K562 (cell line): Measurements from ENCODE around the gene BIRC7. TPM values are rescaled to one million over a fixed set of nuclear protein-coding genes. Genes with fewer than 3 reads are reported as not detected.

Experiments
- ATAC-seq: fragments of 200-7000 bp; cut with Tn5 transposase; 3 replicates; pipeline ENCODE4 v1.9.1; 2020; ENCODE audit warnings: moderate library complexity
- BruUV-seq: library from RNA; stranded (reverse); fragments of 400-500 nt; replicated peaks from 2 replicates; lab custom pipeline; 2021; lab: Mats Ljungman, UMichigan
- CTCF ChIA-PET: fragments of 300-600 bp; formaldehyde crosslinking; extraction: SDS; loops from one replicate; lab custom pipeline; 2021; ENCODE audit warnings: low intra/inter-chr PET ratio; lab: Yijun Ruan, JAX
- POLR2A ChIA-PET: fragments of 300-600, 350-650 bp; sonication (Branson Sonifier 250); formaldehyde crosslinking; extraction: SDS; loops from one replicate; lab custom pipeline; 2021; ENCODE audit warnings: antibody characterized with exemption, inconsistent platforms; lab: Yijun Ruan, JAX
- DNase-seq, 4 experiments: peaks; one replicate each; pipeline versions ENCODE4 v3.0.0 to v3.0.0-alpha.2; 2011 to 2018; ENCODE audit warnings: low spot score in 3 of 4, mixed read lengths in 3 of 4; ENCODE audit errors: extremely low read depth in 1 of 4
- FAIRE-seq: peaks from 2 replicates; lab custom pipeline; 2011; peaks lifted over from hg19 to GRCh38; lab: Jason Lieb, UNC
- H2AFZ ChIP-seq: 2 replicates; pipeline ENCODE4 v1.6.0; 2011; ENCODE audit warnings: low read depth, low read length, control low read depth, inconsistent platforms
- H3K27ac ChIP-seq: fragments of 200-600 bp; 3 replicates; pipeline ENCODE4 v1.8.0; 2011; ENCODE audit warnings: low read depth, mild to moderate bottlenecking, control low read depth, inconsistent platforms, low read length, moderate library complexity, mixed read lengths; ENCODE audit errors: extremely low read depth
- H3K27me3 ChIP-seq, 2 experiments: fragments of 300-600 bp in 1 of 2; 2 replicates in 1 of 2; 3 replicates in 1 of 2; pipeline versions ENCODE4 v1.6.0 to v1.8.0; 2011; ENCODE audit warnings: inconsistent platforms in 2 of 2, low read length in 2 of 2, mild to moderate bottlenecking in 1 of 2, mixed read lengths in 1 of 2, moderate library complexity in 1 of 2; ENCODE audit not compliant: control insufficient read depth in 2 of 2, insufficient read depth in 2 of 2
- H3K36me3 ChIP-seq: fragments of 300-600 bp; 3 replicates; pipeline ENCODE4 v1.8.0; 2011; ENCODE audit warnings: mild to moderate bottlenecking, low read length, inconsistent platforms; ENCODE audit not compliant: control insufficient read depth, insufficient read depth
- H3K4me1 ChIP-seq, 2 experiments: fragments of 200-600 bp in 1 of 2; replicated peaks in 1 of 2; 2 replicates in 1 of 2; 3 replicates in 1 of 2; pipeline versions ENCODE4 v1.5.1 to v1.8.0; 2011; ENCODE audit warnings: inconsistent platforms in 2 of 2, low read length in 2 of 2, mild to moderate bottlenecking in 1 of 2, mixed read lengths in 1 of 2, moderate library complexity in 1 of 2; ENCODE audit not compliant: control insufficient read depth in 2 of 2, insufficient read depth in 2 of 2
- H3K4me2 ChIP-seq: 2 replicates; pipeline ENCODE4 v1.6.1; 2011; ENCODE audit warnings: low read length, control low read depth, inconsistent platforms, mixed read lengths; ENCODE audit not compliant: insufficient read depth
- H3K4me3 ChIP-seq: fragments of 200-600 bp; sonication (generic), shearing (Covaris generic); 2 replicates; pipeline ENCODE4 v1.5.1; 2016; ENCODE audit warnings: control low read depth, inconsistent platforms
- H3K79me2 ChIP-seq: fragments of 200-600 bp; 3 replicates; pipeline ENCODE4 v1.8.0; 2011; ENCODE audit warnings: low read length, inconsistent platforms; ENCODE audit not compliant: control insufficient read depth, insufficient read depth
- H3K9ac ChIP-seq, 2 experiments: 2 replicates each; pipeline versions ENCODE4 v1.6.0 to v1.6.1; 2011; ENCODE audit warnings: low read depth in 2 of 2, low read length in 2 of 2, control low read depth in 1 of 2, inconsistent platforms in 1 of 2, mild to moderate bottlenecking in 1 of 2, mixed read lengths in 1 of 2; ENCODE audit not compliant: insufficient read depth in 1 of 2
- H3K9me1 ChIP-seq: one replicate; pipeline ENCODE4 v1.6.0; 2011; ENCODE audit warnings: inconsistent platforms, mild to moderate bottlenecking, low read length, moderate library complexity; ENCODE audit not compliant: control insufficient read depth, insufficient read depth
- H3K9me3 ChIP-seq: replicated peaks from 2 replicates; pipeline ENCODE4 v1.5.1; 2011; ENCODE audit warnings: low read depth, low read length, inconsistent platforms; ENCODE audit not compliant: control insufficient read depth, insufficient read depth
- H4K20me1 ChIP-seq: replicated peaks from 2 replicates; pipeline ENCODE4 v1.6.1; 2011; ENCODE audit warnings: low read length, inconsistent platforms, mixed read lengths; ENCODE audit not compliant: control insufficient read depth, insufficient read depth
- CTCF ChIP-seq, 3 experiments: IDR thresholded peaks in 2 of 3; conservative IDR thresholded peaks in 1 of 3; 2 replicates each; pipeline ENCODE4 v1.5.1; 2011 to 2012; ENCODE audit warnings: low read length in 3 of 3, mild to moderate bottlenecking in 3 of 3, control low read depth in 2 of 3, improper control_type of control experiment in 1 of 3, inconsistent platforms in 1 of 3, low read depth in 1 of 3, mixed read lengths in 1 of 3, moderate library complexity in 1 of 3; ENCODE audit not compliant: insufficient read depth in 2 of 3
- CTCFL ChIP-seq: IDR thresholded peaks from 2 replicates; pipeline ENCODE4 v1.6.1; 2011; ENCODE audit warnings: borderline replicate concordance, low read depth, mild to moderate bottlenecking, moderate library complexity, low read length; ENCODE audit not compliant: insufficient read depth, poor library complexity, severe bottlenecking
- GMEB1 ChIP-seq: fragments of 250-450 bp; sonication (Bioruptor Pico); IDR thresholded peaks from 2 replicates; pipeline ENCODE4 v1.4.0; 2020; ENCODE audit warnings: mild to moderate bottlenecking
- HNRNPL ChIP-seq: fragments of 200-400 bp; formaldehyde crosslinking; IDR thresholded peaks from 2 replicates; pipeline ENCODE4 v1.6.1; 2017; ENCODE audit warnings: low read depth, mild to moderate bottlenecking, low read length
- NFIC ChIP-seq: fragments of 450-650 bp; IDR thresholded peaks from 2 replicates; pipeline ENCODE4 v1.6.1; 2017; ENCODE audit warnings: mild to moderate bottlenecking, inconsistent platforms
- RAD21 ChIP-seq, 2 experiments: fragments of 250-450 bp in 1 of 2; fragments of 450-650 bp in 1 of 2; sonication (Bioruptor Pico) in 1 of 2; formaldehyde crosslinking in 1 of 2; IDR thresholded peaks in 1 of 2; conservative IDR thresholded peaks in 1 of 2; 2 replicates each; pipeline versions ENCODE4 v1.4.0 to v1.8.0; 2020 to 2022; ENCODE audit warnings: mild to moderate bottlenecking in 2 of 2, moderate library complexity in 1 of 2
- TRIM24 ChIP-seq, 2 experiments: fragments of 450-650 bp; IDR thresholded peaks; 2 replicates each; pipeline ENCODE4 v1.6.1; 2016
- TRIM28 ChIP-seq: fragments of 450-650 bp; IDR thresholded peaks from 2 replicates; pipeline ENCODE4 v1.6.1; 2017
- ZC3H8 ChIP-seq: fragments of 450-650 bp; IDR thresholded peaks from 2 replicates; pipeline ENCODE4 v1.6.1; 2017
- ZNF232 ChIP-seq: sonication (generic); formaldehyde crosslinking; IDR thresholded peaks from 2 replicates; pipeline ENCODE4 v1.8.0; 2022; ENCODE audit warnings: mild to moderate bottlenecking, missing genetic modification reagents
- ZNF586 ChIP-seq: fragments of 450-650 bp; formaldehyde crosslinking; conservative IDR thresholded peaks from 2 replicates; pipeline ENCODE4 v1.4.0; 2020; ENCODE audit warnings: mild to moderate bottlenecking, moderate library complexity
- WGBS: fragments of 100-300 bp; shearing (Covaris generic); methylation state at CpG from one replicate; pipeline ENCODE4 v1.1.6; 2016; ENCODE audit warnings: low coverage, mixed read lengths; ENCODE audit not compliant: insufficient coverage; ENCODE audit errors: missing lambda C conversion rate; 5-methylcytosine and 5-hydroxymethylcytosine counted together
- in situ Hi-C: fragments of 300-500 bp; cut with MboI; formaldehyde crosslinking; loops from 4 replicates; pipeline ENCODE4 v1.15.0; 2018; ENCODE audit warnings: inconsistent platforms, mixed read lengths
- intact Hi-C: fragments of 100-400 bp; cut with micrococcal nuclease; formaldehyde crosslinking; loops from 2 replicates; pipeline ENCODE4 v1.14.2; 2022
- polyA plus RNA-seq, 8 experiments: library from polyadenylated mRNA; depleted of rRNA in 4 of 8; stranded (reverse) in 5 of 8; unstranded in 3 of 8; fragments of >200 nt; fragmentation: Nextera tagmentation in 2 of 8; fragmentation: Illumina TruSeq in 1 of 8; extraction: Ambion mirVana in 2 of 8; extraction: Trizol in 1 of 8; gene quantifications; 2 replicates each; pipeline versions ENCODE4 v1.2.1 to v1.2.3, GENCODE V29; 2011 to 2014; ENCODE audit warnings: inconsistent platforms in 1 of 8, missing spikeins in 1 of 8
- total RNA-seq, 7 experiments: library from RNA; depleted of rRNA in 6 of 7; stranded (reverse); fragments of >200 nt in 6 of 7; fragmentation: Illumina TruSeq in 2 of 7; extraction: Trizol in 2 of 7; gene quantifications; 2 replicates each; pipeline versions ENCODE4 v1.2.1 to v1.2.3, GENCODE V29; 2011 to 2021; ENCODE audit warnings: low replicate concordance in 1 of 7

BIRC7 gene
- total and polyA plus RNA-seq, 9 of the 15 experiments (the other 6 are each of a cell fraction or from before 2014, with no cell fraction given): 0.14 to 0.19 (median 0.16) TPM; not detected in 5

GRCh38 chr20:63224412-63225081 is 11.2 kb upstream of the BIRC7 start:
- WGBS: 9% methylated on average over 14 of the region's 16 CpGs
- ATAC-seq: peak; percentile 85
- TF ChIP-seq ZNF586 (no peak), ZNF232 (CRISPR knock-in tag) (no peak), HNRNPL (no peak), TRIM24 (IDR thresholded peaks at IDR 0.05) (no peak), ZC3H8 (no peak), GMEB1 (CRISPR knock-in tag) (no peak), CTCF (IDR thresholded peaks at IDR 0.05 in 2 of 3, conservative IDR thresholded peaks at IDR 0.05 in 1 of 3; ENCODE audit: insufficient read depth in 2 of 3, low read depth in 1 of 3, low read length in 3 of 3) (peak; percentile 20 to 51 (median 23); a peak in 4 of 6 replicates), CTCFL (peak; percentile 13), RAD21 (CRISPR knock-in tag; conservative IDR thresholded peaks at IDR 0.05 in 1 of 2, IDR thresholded peaks at IDR 0.05 in 1 of 2) (0 out of 4 replicates have a peak, but pooled peaks of 1 of the 2 experiments have one; percentile 14), TRIM28 (no peak), NFIC (peak; percentile 94)
- TF ChIP-seq, all 486 proteins: peak for 4
- no peak for FAIRE-seq
- Histone ChIP-seq H2AFZ (no peak overlapping the region), H3K36me3 (no peaks in the 10 kb centered on the region), H4K20me1 (no peaks in the 10 kb centered on the region), H3K9ac (peak overlapping the region in 1 of 2 experiments; percentile 15; a peak in 1 of 4 replicates), H3K79me2 (no peaks in the 10 kb centered on the region), H3K9me3 (no peaks in the 10 kb centered on the region), H3K4me2 (no peak overlapping the region), H3K27me3 (peaks cover 11 to 47% of the 10 kb centered on the region in 2 experiments), H3K27ac (no peak overlapping the region), H3K4me1 (peaks cover 0 to 22% of the 10 kb centered on the region in 2 experiments; a peak in 1 of 5 replicates), H3K9me1 (no peaks in the 10 kb centered on the region), H3K4me3 (no peak overlapping the region)
- intact Hi-C loops (loop anchor here (5.0 kb wide), 2 partner anchors 68 to 158 kb away; partner anchors contain the start of gene COL20A1), in situ Hi-C loops (no loop called here)
- DNase-seq: peak; percentile 47 to 57 (median 56)
- CTCF ChIA-PET: interaction anchor here (0.7 kb wide), 1 partner anchor 35 kb away, joined by 3 read pairs; no protein-coding TSS in a partner anchor
- POLR2A ChIA-PET: interaction anchor here (0.7 to 1.1 kb wide), 5 partner anchors 9 to 243 kb away, joined by 3 to 5 read pairs (median 3); partner anchors contain the start of genes ARFGAP1 and NKAIN4
- BruUV-seq: no TSS peak
